HAP-1 (cell line): Measurements from ENCODE around the gene POU6F2.
A peak's percentile ranks its signal among the peaks of the same experiment; 100 is the strongest.
"Not testable (repeated sequence)": the region's sequence is repeated elsewhere in the genome, so short reads cannot be mapped to it uniquely, and the experiment has no call there.

ENCODE experiments used
- DNase-seq, 2 experiments: peaks; one replicate each; pipeline ENCODE4 v3.0.0-alpha.2; 2016 to 2020; ENCODE audit warnings: low spot score in 2 of 2
- H3K27me3 ChIP-seq: fragments of 250-450 bp; sonication (Bioruptor Pico); 2 replicates; pipeline ENCODE4 v1.5.1; 2020; ENCODE audit warnings: low read depth, mild to moderate bottlenecking, moderate library complexity
- H3K36me3 ChIP-seq: fragments of 250-450 bp; sonication (Bioruptor Pico); replicated peaks from 2 replicates; pipeline ENCODE4 v1.5.1; 2020; ENCODE audit warnings: mild to moderate bottlenecking
- H3K4me1 ChIP-seq: fragments of 250-450 bp; sonication (Bioruptor Pico); 2 replicates; pipeline ENCODE4 v1.5.1; 2020; ENCODE audit warnings: mild to moderate bottlenecking
- H3K4me3 ChIP-seq: fragments of 250-450 bp; sonication (Bioruptor Pico); 2 replicates; pipeline ENCODE4 v1.5.1; 2020; ENCODE audit warnings: mild to moderate bottlenecking, moderate library complexity
- H3K9me3 ChIP-seq: fragments of 250-450 bp; sonication (Bioruptor Pico); 2 replicates; pipeline ENCODE4 v1.5.1; 2020; ENCODE audit warnings: mild to moderate bottlenecking, moderate library complexity
- in situ Hi-C: fragments of 300-500 bp; cut with MboI; formaldehyde crosslinking; loops from 3 replicates; pipeline ENCODE4 v1.14.3; 2020; ENCODE audit warnings: low sequenced_read_pairs, inconsistent platforms, mixed read lengths

Gene POU6F2

DNA sequence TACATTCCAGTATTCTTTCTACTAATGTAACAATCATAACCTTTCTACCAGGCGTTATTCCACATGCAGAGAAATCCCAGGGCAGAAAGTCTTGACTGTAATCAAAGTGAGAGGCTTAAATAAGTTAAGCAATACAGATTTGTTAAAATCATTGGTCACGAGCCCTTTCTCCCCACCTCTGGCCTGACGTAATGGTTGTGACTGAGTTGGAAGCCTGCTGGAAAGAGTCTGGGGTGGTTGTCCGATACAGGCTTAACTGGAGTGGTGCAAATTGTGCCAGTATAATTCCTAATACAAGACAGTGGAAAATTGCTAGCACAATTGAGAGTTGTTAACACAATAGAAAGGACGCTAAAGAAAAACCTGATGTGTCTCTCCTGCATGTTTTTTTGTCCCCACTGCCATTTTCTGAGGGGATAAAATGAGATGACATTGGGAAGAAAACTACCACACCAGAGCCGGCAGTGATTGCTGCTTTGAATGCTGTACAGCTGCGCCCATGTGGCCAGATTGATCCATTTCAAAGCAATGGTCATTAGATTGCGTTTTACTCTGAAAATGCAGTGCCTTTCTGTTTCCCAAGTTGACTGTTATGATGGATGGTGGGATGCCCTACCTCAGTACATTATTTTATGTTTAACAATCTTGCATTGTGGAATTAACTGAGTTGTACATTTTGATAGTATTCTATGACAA is 190.8 kb downstream of the POU6F2 start:
- H3K27me3 ChIP-seq, result no peaks in the 10 kb centered on the region
- in situ Hi-C loops, result no loop called here
- H3K4me3 ChIP-seq, result no peak overlapping the region
- DNase-seq, result no peak
- H3K4me1 ChIP-seq, result no peaks in the 10 kb centered on the region
- no peaks in the 10 kb centered on the region for H3K9me3 ChIP-seq
- no peaks in the 10 kb centered on the region for H3K36me3 ChIP-seq

DNA sequence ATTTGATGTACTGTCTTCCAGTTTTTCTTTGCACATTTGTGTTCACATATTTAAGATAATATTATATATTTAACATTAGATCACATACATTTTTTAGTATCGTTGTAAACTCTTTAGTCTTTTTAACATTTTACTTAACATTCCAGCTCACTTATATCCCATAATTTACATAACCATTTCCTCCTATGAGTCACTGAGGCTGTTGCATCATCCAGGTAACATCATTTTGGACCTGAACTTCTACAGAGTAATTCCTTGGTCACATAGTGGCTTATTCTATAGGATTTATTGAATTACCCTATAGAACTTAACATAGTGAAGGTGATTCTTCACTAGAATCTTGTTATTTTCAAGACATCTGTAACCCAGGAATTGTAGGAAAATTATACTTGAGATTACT is 194.4 kb downstream of the POU6F2 start:
- H3K36me3 ChIP-seq, result no peaks in the 10 kb centered on the region
- in situ Hi-C loops, result no loop called here
- H3K9me3 ChIP-seq, result no peaks in the 10 kb centered on the region
- no peak for DNase-seq
- H3K4me1 ChIP-seq, result no peaks in the 10 kb centered on the region
- no peak overlapping the region for H3K4me3 ChIP-seq
- H3K27me3 ChIP-seq, result no peaks in the 10 kb centered on the region

DNA sequence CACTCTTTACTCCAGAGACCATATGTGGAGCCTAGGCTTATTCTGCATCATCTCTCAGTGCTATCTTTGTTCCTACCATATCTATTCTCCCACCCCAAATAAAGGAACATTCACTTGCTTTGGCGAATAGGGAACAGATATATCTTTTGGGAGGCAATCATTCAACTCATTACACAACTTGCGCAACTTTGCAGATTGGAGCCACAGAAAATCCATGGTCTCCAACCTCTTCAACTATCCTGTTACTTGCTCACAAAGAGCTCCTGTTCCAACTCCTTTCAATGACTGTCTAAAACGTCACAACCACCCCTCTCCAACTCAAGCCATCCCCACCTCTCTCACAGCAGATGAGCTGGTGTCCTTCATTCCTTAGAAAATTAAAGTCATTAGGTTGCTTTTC is 203.7 kb downstream of the POU6F2 start:
- in situ Hi-C loops, result no loop called here
- Histone ChIP-seq H3K36me3 (no peaks in the 10 kb centered on the region), H3K27me3 (no peaks in the 10 kb centered on the region), H3K4me3 (no peak overlapping the region), H3K4me1 (peaks cover 6% of the 10 kb centered on the region), H3K9me3 (no peaks in the 10 kb centered on the region; the same call in 1 of the 2 replicates)
- no peak for DNase-seq

DNA sequence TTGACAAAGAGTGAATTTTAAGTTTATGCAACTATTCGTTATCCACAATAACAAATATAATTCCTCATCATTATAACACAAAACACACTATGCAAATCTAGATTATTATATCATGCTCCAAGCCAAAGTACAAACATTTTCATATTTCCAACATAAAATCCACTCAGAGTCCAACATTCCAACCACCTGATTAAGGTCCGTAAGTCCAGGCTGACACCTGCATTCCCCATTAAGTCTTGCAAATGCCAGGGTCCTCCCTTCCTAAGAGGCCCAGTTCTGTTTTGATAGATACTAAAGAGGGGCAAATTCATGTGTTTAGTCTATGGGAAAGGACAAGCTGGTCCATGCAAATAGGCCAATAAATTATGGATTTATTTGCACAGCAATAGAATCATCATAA is 206.1 kb downstream of the POU6F2 start:
- H3K27me3 ChIP-seq, result no peaks in the 10 kb centered on the region
- in situ Hi-C loops, result no loop called here
- DNase-seq, result no peak
- H3K36me3 ChIP-seq, result no peaks in the 10 kb centered on the region
- H3K4me1 ChIP-seq, result peaks cover 6% of the 10 kb centered on the region
- no peaks in the 10 kb centered on the region; the same call in 1 of the 2 replicates for H3K9me3 ChIP-seq
- H3K4me3 ChIP-seq, result no peak overlapping the region

DNA sequence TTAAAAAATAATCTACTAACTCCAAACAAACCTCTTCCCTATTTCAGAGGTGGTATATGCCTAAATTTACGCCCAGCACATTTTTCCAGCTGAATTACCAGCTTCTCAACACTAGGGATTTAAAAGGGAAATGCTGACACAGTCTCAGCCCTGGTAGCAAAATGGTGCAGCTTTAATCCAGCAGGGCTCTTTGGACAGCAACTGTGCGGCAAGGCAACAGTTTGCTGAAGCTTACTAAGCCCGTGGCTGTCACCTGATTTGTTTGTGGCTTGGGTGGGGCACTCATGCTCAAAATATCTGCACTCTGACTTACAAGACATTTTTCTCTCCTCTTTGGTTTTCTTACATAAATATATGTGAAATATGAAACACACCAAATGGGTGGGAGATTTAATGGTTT is 206.7 kb downstream of the POU6F2 start:
- Histone ChIP-seq H3K4me3 (no peak overlapping the region), H3K36me3 (no peaks in the 10 kb centered on the region), H3K9me3 (no peaks in the 10 kb centered on the region; the same call in 1 of the 2 replicates), H3K4me1 (peaks cover 6% of the 10 kb centered on the region), H3K27me3 (no peaks in the 10 kb centered on the region)
- in situ Hi-C loops, result no loop called here
- DNase-seq, result peak in 1 of 2 experiments; percentile 29

DNA sequence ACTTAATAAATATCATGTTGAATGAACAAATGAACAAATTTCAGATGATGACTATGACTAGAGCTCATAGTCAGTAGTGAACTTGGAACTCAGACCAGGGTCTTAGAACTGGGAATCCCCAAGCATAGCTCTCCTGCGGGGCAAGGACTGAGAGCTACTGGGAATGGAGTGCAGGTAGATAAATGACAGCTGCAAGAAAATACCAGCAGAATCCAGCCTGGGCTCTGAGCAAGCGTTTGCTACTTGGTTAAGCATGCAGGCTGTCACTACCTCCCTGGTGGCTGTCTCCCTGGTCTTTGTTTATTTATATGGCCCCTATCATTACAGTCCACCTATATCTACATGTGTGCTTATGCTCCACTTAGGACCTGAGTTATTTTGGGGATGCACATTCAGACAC is 208.4 kb downstream of the POU6F2 start:
- H3K36me3 ChIP-seq, result no peaks in the 10 kb centered on the region
- H3K4me1 ChIP-seq, result peaks cover 6% of the 10 kb centered on the region

DNA sequence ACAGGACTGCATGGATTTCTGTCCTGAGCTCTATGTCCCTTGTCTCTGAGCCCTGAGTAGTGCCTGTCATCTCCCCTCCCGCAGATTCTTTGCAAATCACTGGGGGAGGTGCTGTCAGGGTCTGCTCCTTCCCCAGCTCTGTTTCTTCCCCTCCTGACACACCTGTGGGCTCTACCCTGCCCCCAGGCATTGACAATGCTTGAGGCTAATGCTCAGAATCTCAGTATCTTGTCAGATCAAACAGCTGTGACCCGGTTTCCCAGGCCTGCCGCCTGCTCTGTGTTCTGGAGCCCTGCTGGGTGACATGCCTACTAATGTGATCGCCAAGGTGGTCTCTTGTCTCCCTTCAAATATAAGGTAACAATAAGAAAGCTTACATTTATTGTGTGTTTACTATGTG is 209.0 kb downstream of the POU6F2 start:
- Histone ChIP-seq H3K36me3 (no peaks in the 10 kb centered on the region), H3K9me3 (no peaks in the 10 kb centered on the region; the same call in 1 of the 2 replicates), H3K4me1 (peaks cover 6% of the 10 kb centered on the region), H3K4me3 (no peak overlapping the region), H3K27me3 (no peaks in the 10 kb centered on the region)
- DNase-seq, result no peak
- in situ Hi-C loops, result no loop called here

More for the DNA sequence above, 208.4 kb downstream of the POU6F2 start:
- no peak overlapping the region for H3K4me3 ChIP-seq
- no peak for DNase-seq
- in situ Hi-C loops, result no loop called here
- no peaks in the 10 kb centered on the region; the same call in 1 of the 2 replicates for H3K9me3 ChIP-seq
- no peaks in the 10 kb centered on the region for H3K27me3 ChIP-seq

DNA sequence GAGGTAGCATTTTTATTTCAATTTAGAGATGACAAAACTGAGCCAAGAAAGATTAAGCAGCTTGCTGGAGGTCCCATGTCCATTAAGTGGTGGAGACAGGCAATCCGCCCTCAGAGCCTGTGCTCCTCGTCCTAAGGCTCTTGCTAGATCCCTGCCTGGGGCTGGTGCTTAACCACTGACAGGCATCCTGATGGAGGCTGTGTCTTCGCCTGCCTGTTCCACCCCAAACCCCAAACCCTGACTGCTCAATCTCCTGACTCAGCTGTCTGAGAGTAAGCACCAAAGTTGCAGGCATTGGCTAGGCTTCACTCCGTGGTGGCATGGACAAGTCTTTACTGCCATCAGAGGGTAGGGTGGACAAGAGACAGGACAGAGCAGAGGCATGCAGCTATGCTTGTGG is 209.4 kb downstream of the POU6F2 start:
- DNase-seq, result no peak
- Histone ChIP-seq H3K9me3 (no peaks in the 10 kb centered on the region; the same call in 1 of the 2 replicates), H3K36me3 (no peaks in the 10 kb centered on the region), H3K27me3 (no peaks in the 10 kb centered on the region), H3K4me3 (no peak overlapping the region), H3K4me1 (peaks cover 6% of the 10 kb centered on the region)
- in situ Hi-C loops, result no loop called here

DNA sequence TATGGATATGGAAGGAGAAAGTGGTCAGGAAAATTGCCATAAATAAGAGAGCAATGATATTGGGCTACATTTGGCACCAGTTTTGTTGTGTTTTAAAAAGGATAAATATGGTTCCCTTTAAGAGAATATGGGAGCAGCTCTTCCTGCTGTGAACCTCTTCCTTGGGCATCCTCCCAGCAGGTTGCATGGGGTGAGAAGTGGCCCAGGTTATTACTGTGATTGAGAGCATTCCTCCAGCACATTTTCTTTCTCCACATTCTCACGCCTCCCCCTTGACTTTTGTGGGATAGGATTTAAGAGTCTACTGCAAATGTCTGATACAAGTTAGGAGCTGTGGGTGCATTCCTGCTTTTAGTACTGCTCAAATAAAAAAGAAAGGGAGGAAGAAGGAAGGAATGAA is 214.8 kb downstream of the POU6F2 start:
- Histone ChIP-seq H3K27me3 (no peaks in the 10 kb centered on the region), H3K36me3 (no peaks in the 10 kb centered on the region), H3K4me1 (peaks cover under 1% of the 10 kb centered on the region; the same call in 1 of the 2 replicates), H3K9me3 (no peaks in the 10 kb centered on the region), H3K4me3 (no peak overlapping the region)
- in situ Hi-C loops, result no loop called here
- no peak for DNase-seq

DNA sequence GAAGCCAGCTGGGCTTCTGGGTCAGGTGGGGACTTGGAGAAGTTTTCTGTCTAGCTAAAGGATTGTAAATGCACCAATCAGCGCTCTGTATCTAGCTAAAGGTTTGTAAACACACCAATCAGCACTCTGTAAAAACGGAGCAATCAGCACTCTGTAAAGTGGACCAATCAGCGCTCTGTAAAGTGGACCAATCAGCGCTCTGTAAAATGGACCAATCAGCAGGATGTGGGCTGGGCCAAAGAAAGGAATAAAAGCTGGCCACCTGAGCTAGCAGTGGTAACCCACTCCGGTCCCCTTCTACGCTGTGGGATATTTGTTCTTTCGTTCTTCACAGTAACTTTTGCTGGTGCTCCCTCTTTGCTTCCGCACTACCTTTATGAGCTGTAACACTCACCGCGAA is 216.7 kb downstream of the POU6F2 start:
- H3K36me3 ChIP-seq, in situ Hi-C loops, DNase-seq, H3K9me3 ChIP-seq, H3K4me3 ChIP-seq, H3K27me3 ChIP-seq: not testable (repeated sequence)
- H3K4me1 ChIP-seq, result peaks cover 19% of the 10 kb centered on the region

DNA sequence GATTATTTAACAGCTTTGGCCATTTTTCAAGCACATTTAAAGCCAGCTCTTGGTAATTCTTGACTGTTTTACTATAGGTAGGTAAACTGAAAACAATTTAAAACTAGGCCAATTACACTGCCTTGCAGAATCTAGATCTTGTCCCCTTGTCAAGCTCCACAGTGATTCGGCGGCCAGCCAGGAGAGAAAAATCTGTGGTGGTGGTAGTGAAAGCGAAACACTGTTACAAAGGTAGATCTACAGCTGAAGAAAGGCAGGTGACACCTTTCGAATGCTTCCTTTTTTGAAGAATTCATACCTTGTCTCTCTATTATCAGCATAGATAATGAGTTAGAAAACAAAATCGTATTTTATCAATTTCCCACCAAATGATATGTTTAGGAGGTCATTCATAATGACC is 218.3 kb downstream of the POU6F2 start:
- Histone ChIP-seq H3K4me3 (no peak overlapping the region), H3K27me3 (no peaks in the 10 kb centered on the region), H3K9me3 (no peaks in the 10 kb centered on the region), H3K4me1 (peaks cover 25% of the 10 kb centered on the region), H3K36me3 (no peaks in the 10 kb centered on the region)
- no peak for DNase-seq
- in situ Hi-C loops, result no loop called here

DNA sequence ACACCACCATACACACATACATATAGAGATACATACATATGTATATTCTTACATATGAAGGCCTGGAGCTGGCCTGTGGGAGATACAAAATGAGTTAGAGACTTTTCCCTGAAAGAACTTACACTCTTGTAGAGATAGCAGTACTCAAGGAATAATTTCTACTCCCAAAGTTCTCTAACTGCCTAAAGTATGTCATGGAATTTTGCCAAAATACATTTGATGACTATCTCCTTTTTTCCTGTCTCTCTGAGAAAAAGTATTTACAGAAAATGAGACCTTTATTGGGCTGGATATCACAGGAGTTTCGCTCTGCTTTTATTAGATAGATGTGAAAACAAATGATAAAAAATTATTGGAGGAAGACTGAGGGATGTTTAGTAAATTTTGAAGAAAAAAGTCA is 220.1 kb downstream of the POU6F2 start:
- H3K9me3 ChIP-seq, result no peaks in the 10 kb centered on the region
- DNase-seq, result no peak
- no peaks in the 10 kb centered on the region for H3K36me3 ChIP-seq
- H3K27me3 ChIP-seq, result no peaks in the 10 kb centered on the region
- no peak overlapping the region for H3K4me3 ChIP-seq
- peaks cover 40% of the 10 kb centered on the region for H3K4me1 ChIP-seq
- in situ Hi-C loops, result no loop called here

DNA sequence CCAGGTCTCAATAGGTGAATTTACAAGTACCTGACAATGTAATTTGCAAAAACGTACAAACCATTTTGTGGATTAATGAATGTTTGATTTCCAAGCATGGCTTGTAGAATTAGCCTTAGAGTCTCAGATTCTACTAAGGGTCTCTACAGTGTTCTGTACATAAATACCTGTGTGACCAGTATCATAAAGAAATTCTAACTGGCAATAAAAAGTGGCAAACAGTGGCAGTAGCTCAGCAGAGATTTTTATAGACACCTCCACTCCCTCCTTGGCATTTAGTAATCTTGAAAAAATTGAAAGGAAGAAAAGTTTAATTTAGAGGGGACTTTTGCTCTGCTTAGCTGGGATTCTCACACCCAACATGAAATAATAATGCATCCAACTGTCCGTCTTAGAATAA is 220.8 kb downstream of the POU6F2 start:
- no peaks in the 10 kb centered on the region for H3K27me3 ChIP-seq
- no peaks in the 10 kb centered on the region for H3K9me3 ChIP-seq
- peaks cover 48% of the 10 kb centered on the region for H3K4me1 ChIP-seq
- in situ Hi-C loops, result no loop called here
- H3K36me3 ChIP-seq, result no peaks in the 10 kb centered on the region
- H3K4me3 ChIP-seq, result no peak overlapping the region
- no peak for DNase-seq

DNA sequence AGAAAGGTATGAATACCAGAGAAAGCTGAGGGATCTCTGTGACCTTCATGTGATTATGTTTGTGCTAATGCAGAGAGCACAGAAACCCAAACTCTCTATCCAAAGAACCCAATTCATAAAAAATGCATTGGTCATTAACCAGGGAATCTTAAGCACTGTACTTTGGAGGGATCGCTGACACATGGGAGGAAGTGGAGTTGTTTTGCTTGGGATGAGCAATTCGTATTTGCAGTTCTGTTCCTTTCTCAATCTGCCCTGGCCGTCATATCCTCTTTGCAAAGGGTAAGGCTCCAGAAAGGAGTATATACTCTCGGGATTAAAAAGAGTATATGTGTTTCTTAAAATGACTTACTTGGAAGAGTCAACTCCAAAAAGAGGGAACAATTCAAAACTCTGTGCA is 221.3 kb downstream of the POU6F2 start:
- H3K4me1 ChIP-seq, result peaks cover 50% of the 10 kb centered on the region
- H3K27me3 ChIP-seq, result no peaks in the 10 kb centered on the region
- H3K4me3 ChIP-seq, result no peak overlapping the region
- DNase-seq, result no peak
- H3K9me3 ChIP-seq, result no peaks in the 10 kb centered on the region
- in situ Hi-C loops, result no loop called here
- H3K36me3 ChIP-seq, result no peaks in the 10 kb centered on the region

DNA sequence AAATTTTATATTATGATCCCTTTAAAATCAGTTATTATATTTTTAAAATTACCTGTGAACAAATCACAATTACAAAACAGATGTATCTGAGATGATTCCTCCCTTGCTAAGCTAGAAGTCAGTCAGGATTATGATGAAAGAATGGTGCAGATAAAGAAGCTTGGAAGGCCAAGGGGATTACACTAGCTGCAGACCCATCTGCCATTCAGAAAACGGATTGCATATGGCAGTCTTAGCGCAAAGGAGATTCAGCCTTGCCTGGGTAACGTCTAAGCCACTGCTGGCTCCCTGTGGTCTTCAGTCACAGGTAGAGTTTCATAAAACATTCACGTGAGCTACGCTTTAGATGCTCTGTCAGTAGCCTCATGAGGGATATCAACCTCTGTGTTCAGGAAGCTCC is 222.2 kb downstream of the POU6F2 start:
- H3K9me3 ChIP-seq, result no peaks in the 10 kb centered on the region
- no peaks in the 10 kb centered on the region for H3K27me3 ChIP-seq
- no peak overlapping the region for H3K4me3 ChIP-seq
- DNase-seq, result no peak
- H3K36me3 ChIP-seq, result no peaks in the 10 kb centered on the region
- peaks cover 50% of the 10 kb centered on the region for H3K4me1 ChIP-seq
- in situ Hi-C loops, result no loop called here
